ENCODE measurements around the gene CHRNA4. TPM values are rescaled to one million over a fixed set of nuclear protein-coding genes. Genes with fewer than 3 reads are reported as not detected.

CHRNA4 gene
- total and polyA plus RNA-seq, 2 donors from 2014 or later, result 0.44 to 0.67 TPM

DNA sequence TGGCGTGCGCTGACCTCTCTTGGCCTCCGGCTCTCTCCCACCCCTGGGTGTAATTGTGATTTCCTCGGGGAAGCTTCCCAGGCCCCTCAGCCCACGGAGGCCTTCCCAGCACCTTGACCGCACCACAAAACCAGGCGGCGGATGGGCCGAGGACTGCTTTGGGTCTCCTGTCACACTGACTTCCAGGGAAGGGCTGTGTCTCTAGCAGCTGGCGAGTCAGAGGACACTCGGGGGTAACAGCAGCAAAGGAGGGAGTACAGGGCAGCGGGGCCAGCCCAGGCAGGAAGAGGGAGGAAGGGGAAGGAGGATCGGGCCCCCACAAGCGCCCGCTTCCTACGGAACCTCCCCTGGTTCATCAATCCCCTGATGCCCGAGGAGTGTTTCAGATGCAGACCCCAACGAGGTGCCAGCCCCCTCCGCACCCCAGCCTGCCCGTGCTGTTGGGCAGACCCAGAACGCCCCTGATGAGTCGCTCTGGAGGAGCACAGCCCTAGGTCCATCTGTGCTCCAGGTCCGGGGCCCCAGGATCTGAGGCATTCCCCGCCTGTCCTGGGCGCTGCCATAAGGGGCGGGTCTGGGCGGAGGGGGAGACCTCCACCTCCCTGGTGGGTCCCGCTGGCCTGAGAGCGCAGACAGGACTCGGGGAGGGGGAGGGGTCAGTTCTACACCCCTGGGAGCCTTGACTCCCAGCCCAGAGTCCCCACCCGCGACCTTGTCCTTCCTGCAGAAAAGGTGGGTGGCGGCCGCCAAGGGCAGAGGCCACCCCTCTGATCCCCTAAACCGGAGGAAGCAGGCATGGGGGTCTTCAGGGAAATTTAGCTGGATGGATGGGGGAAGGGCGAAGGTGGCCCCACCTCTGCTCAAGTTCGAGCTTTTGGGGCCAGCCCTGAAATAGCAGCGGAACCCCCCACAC, 956 bp downstream of the CHRNA4 start:
- Histone ChIP-seq H3K9me3 (ENCODE audit: control insufficient read depth in 2 of 3, insufficient read depth in 1 of 3, low read length in 3 of 3) (no peaks in the 10 kb centered on the region), H3K4me3 (ENCODE audit: low read length in 3 of 3) (no peak overlapping the region), H3K27ac (ENCODE audit: low read depth in 2 of 2, low read length in 2 of 2) (no peak overlapping the region), H3K4me1 (ENCODE audit: control insufficient read depth in 2 of 3, insufficient read depth in 2 of 3, low read depth in 1 of 3, low read length in 3 of 3) (peaks cover 0 to 2% (median 0%) of the 10 kb centered on the region in 3 donors), H3K9ac (ENCODE audit: low read length in 3 of 3) (no peak overlapping the region), H3K27me3 (ENCODE audit: control insufficient read depth, insufficient read depth, low read length) (no peaks in the 10 kb centered on the region), H3K36me3 (ENCODE audit: control insufficient read depth in 2 of 3, insufficient read depth in 3 of 3, low read length in 3 of 3) (no peaks in the 10 kb centered on the region)
- DNase-seq (peak in 1 of 5 donors; percentile 64), FAIRE-seq (no peak)
- intact Hi-C loops (cut with DNase I), result no loop called here
- TF ChIP-seq, protein P1, sequence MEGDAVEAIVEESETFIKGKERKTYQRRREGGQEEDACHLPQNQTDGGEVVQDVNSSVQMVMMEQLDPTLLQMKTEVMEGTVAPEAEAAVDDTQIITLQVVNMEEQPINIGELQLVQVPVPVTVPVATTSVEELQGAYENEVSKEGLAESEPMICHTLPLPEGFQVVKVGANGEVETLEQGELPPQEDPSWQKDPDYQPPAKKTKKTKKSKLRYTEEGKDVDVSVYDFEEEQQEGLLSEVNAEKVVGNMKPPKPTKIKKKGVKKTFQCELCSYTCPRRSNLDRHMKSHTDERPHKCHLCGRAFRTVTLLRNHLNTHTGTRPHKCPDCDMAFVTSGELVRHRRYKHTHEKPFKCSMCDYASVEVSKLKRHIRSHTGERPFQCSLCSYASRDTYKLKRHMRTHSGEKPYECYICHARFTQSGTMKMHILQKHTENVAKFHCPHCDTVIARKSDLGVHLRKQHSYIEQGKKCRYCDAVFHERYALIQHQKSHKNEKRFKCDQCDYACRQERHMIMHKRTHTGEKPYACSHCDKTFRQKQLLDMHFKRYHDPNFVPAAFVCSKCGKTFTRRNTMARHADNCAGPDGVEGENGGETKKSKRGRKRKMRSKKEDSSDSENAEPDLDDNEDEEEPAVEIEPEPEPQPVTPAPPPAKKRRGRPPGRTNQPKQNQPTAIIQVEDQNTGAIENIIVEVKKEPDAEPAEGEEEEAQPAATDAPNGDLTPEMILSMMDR (IDR thresholded peaks at IDR 0.05; ENCODE audit: borderline replicate concordance, extremely low read depth, insufficient read depth), result no peak

DNA sequence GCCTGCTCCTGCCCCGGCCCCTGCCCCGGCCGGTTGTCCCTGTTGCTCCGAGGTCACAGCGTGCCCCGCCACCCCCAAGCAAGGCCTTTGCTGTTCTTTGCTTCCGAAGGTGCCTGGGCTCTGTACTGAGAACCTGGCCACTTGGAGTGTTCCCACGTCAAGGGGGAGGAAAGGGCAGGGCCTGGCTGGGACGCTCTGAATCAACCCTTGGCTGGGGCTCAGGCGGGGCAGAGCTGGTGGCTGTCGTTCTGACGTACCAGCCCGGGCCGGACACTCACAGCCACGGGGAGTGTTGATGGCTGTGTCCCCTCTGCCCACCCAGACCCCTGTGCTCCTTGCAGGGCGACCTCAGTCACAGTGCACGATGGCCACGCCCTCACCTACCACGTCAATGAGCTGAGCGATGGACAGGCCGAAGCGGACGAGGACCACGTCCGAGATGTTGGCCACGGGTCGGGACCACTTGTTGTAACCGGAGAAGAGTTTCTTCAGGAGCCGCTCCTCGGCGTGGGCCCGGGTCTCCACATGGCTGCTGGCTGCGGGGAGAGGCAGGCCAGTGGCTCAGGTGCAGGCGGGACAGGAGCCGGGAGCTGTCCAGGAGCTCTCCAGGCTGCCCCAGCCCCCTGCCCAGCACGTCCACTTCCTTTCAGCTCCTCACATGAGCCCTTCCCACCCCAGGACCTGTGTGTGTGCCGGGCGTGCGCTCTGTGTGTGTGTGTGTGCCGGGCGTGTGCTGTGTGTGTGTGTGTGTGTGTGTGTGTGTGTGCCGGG, 1.8 kb downstream of the CHRNA4 start:
- TF ChIP-seq, protein P1 (IDR thresholded peaks at IDR 0.05; ENCODE audit: borderline replicate concordance, extremely low read depth, insufficient read depth), result no peak
- no peaks in the 10 kb centered on the region for H3K27me3 ChIP-seq (ENCODE audit: control insufficient read depth, insufficient read depth, low read length)
- peaks cover 0 to 2% (median 0%) of the 10 kb centered on the region in 3 donors for H3K4me1 ChIP-seq (ENCODE audit: control insufficient read depth in 2 of 3, insufficient read depth in 2 of 3, low read depth in 1 of 3, low read length in 3 of 3)
- H3K4me3 ChIP-seq (ENCODE audit: low read length in 3 of 3), result no peak overlapping the region
- no peak for FAIRE-seq
- intact Hi-C loops (cut with DNase I), result no loop called here
- no peak overlapping the region for H3K27ac ChIP-seq (ENCODE audit: low read depth in 2 of 2, low read length in 2 of 2)
- H3K36me3 ChIP-seq (ENCODE audit: control insufficient read depth in 2 of 3, insufficient read depth in 3 of 3, low read length in 3 of 3), result no peaks in the 10 kb centered on the region
- H3K9me3 ChIP-seq (ENCODE audit: control insufficient read depth in 2 of 3, insufficient read depth in 1 of 3, low read length in 3 of 3), result no peaks in the 10 kb centered on the region
- peak in 1 of 5 donors; percentile 67 for DNase-seq
- no peak overlapping the region for H3K9ac ChIP-seq (ENCODE audit: low read length in 3 of 3)

DNA sequence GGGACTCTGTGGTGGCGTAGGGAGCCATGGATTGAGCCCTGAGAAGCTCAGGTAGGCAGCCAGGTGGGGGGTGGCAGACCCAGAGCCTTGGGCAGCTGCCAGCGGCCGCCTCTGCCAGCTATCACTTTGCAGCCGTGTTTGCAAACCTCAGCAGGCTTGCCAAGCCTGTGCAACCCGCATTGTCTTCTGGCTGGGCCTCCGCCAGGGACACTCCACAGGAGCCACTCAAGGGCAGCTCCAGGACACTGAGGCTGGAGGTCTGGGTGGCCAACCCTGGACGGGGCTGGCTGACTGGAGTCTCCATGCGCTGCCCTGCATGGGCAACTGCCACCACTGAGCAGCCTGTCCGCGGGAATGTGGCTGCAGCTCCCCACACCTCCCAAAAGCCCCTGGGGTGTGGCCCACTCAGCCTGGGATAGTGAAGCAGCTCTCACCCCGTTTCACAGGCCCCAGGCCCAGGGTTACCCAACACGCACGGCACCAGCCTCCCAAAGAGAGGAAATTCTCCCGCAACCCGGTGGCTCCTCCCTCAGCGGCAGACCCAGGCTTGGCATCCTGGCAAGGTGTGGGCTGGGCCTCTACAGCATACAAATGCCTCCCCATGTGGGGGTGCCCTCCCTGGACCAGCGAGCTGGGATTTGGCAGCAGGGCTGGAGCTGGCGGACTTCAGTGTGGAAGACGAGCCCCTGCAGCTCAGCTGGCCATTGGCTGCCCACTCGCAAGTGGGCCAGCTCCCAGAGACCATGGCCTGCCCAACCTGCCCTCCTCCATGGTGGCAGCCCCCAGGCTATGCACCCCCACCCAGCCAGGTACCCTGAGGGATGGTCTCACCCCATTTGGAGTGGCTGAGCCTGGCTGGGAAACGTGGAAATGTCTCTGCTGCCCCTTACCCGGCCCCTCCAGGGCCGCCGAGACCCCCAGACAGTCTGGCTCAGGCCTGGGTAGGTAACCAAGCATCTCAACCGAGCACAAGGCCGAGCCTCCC, 2.9 kb downstream of the CHRNA4 start:
- Histone ChIP-seq H3K9ac (ENCODE audit: low read length in 3 of 3) (no peak overlapping the region), H3K27ac (ENCODE audit: low read depth in 2 of 2, low read length in 2 of 2) (no peak overlapping the region), H3K36me3 (ENCODE audit: control insufficient read depth in 2 of 3, insufficient read depth in 3 of 3, low read length in 3 of 3) (no peaks in the 10 kb centered on the region), H3K4me3 (ENCODE audit: low read length in 3 of 3) (no peak overlapping the region), H3K27me3 (ENCODE audit: control insufficient read depth, insufficient read depth, low read length) (no peaks in the 10 kb centered on the region), H3K4me1 (ENCODE audit: control insufficient read depth in 2 of 3, insufficient read depth in 2 of 3, low read depth in 1 of 3, low read length in 3 of 3) (no peaks in the 10 kb centered on the region), H3K9me3 (ENCODE audit: control insufficient read depth in 2 of 3, insufficient read depth in 1 of 3, low read length in 3 of 3) (no peaks in the 10 kb centered on the region)
- DNase-seq (peak in 1 of 5 donors; percentile 59), FAIRE-seq (no peak)
- TF ChIP-seq, protein P1 (IDR thresholded peaks at IDR 0.05; ENCODE audit: borderline replicate concordance, extremely low read depth, insufficient read depth), result no peak
- intact Hi-C loops (cut with DNase I), result no loop called here

All from kidney (tissue), 14 donors.